ENCODE data around the gene MYO1E. TPM values are rescaled to one million over a fixed set of nuclear protein-coding genes. Genes with fewer than 3 reads are reported as not detected.

MYO1E gene
- total and polyA plus RNA-seq, 4 experiments from 2014 or later, result 2.1 to 4.6 TPM; not detected in 2

DNA sequence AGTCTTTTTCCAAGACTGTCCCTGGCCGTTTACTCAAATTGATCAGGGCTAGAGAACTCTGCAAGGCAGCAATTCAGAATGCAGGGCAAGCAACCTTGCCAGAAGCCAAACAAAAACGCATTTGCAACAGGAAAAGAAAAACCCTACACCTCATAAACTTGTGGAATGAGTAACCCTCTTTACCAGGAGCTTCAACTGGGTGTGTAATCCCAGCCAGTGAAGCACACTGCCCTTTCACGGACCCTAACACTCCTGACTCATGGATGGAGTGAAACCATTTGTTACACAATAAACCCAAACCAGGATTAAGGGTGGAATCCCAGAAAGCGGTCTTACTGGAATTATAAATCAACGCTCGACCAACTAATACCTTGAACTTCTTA, 180.8 kb downstream of the MYO1E start:
- Mint-ChIP-seq H3K4me3 (no peak overlapping the region), H3K27ac (no peak overlapping the region), H3K27me3 (peaks cover 6 to 13% of the 10 kb centered on the region in 2 donors), H3K36me3 (no peaks in the 10 kb centered on the region), H3K4me1 (peaks cover 0 to 2% (median 0%) of the 10 kb centered on the region in 4 donors), H3K9me3 (peaks cover 0 to 9% (median 1%) of the 10 kb centered on the region in 8 donors)
- intact Hi-C loops (cut with micrococcal nuclease), result no loop called here
- Histone ChIP-seq H3K27ac (ENCODE audit: low read depth, low read length) (no peak overlapping the region), H3K4me3 (ENCODE audit: low read length in 2 of 2) (no peak overlapping the region), H3K27me3 (ENCODE audit: insufficient read depth, low read length) (no peaks in the 10 kb centered on the region), H3K4me1 (ENCODE audit: insufficient read depth, low read length) (no peaks in the 10 kb centered on the region), H3K9me3 (ENCODE audit: control insufficient read depth in 1 of 2, low read length in 2 of 2) (no peaks in the 10 kb centered on the region), H3K36me3 (ENCODE audit: insufficient read depth, low read length) (no peaks in the 10 kb centered on the region)
- POLR2A ChIA-PET (ENCODE audit: partially characterized antibody), result no interaction called here
- no peak for DNase-seq
- CTCF ChIA-PET (ENCODE audit: partially characterized antibody), result no interaction called here

- peaks cover 6 to 13% of the 10 kb centered on the region in 2 donors for H3K27me3 Mint-ChIP-seq
- CTCF ChIA-PET (ENCODE audit: partially characterized antibody), result no interaction called here
- POLR2A ChIA-PET (ENCODE audit: partially characterized antibody), result no interaction called here
- H3K27ac Mint-ChIP-seq, result no peak overlapping the region
- peaks cover 0 to 9% (median 1%) of the 10 kb centered on the region in 8 donors for H3K9me3 Mint-ChIP-seq
- no peaks in the 10 kb centered on the region for H3K36me3 Mint-ChIP-seq
- Histone ChIP-seq H3K9me3 (ENCODE audit: control insufficient read depth in 1 of 2, low read length in 2 of 2) (no peaks in the 10 kb centered on the region), H3K27ac (ENCODE audit: low read depth, low read length) (no peak overlapping the region), H3K4me3 (ENCODE audit: low read length in 2 of 2) (no peak overlapping the region), H3K36me3 (ENCODE audit: insufficient read depth, low read length) (no peaks in the 10 kb centered on the region), H3K27me3 (ENCODE audit: insufficient read depth, low read length) (no peaks in the 10 kb centered on the region), H3K4me1 (ENCODE audit: insufficient read depth, low read length) (no peaks in the 10 kb centered on the region)
- intact Hi-C loops (cut with micrococcal nuclease), result no loop called here
- H3K4me1 Mint-ChIP-seq, result peaks cover 0 to 2% (median 0%) of the 10 kb centered on the region in 4 donors
- DNase-seq, result no peak
- no peak overlapping the region for H3K4me3 Mint-ChIP-seq
These were observed 182.4 kb downstream of the MYO1E start for GRCh38 chr15:59190291-59190690.

DNA sequence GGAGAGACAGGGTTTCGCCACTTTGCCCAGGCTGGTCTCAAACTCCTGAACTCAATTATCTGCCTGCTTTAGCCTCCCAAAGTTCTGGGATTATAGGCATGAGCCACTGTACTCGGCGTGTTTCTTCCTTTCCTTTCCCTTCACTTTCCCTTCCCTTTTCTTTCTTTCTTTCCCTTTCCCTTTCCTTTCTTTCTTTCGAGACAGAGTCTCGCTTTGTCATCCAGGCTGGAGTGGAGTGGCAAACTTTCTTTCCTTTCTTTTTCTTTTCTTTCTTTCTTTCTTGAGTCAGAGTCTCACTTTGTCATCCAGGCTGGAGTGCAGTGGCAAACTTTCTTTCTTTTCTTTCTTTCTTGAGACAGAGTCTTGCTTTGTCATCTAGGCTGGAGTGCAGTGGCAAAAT, 183.4 kb downstream of the MYO1E start:
- ChIA-PET CTCF (ENCODE audit: partially characterized antibody) (no interaction called here), POLR2A (ENCODE audit: partially characterized antibody) (no interaction called here)
- Histone ChIP-seq H3K4me1 (ENCODE audit: insufficient read depth, low read length) (no peaks in the 10 kb centered on the region), H3K27me3 (ENCODE audit: insufficient read depth, low read length) (no peaks in the 10 kb centered on the region), H3K4me3 (ENCODE audit: low read length in 2 of 2) (no peak overlapping the region), H3K36me3 (ENCODE audit: insufficient read depth, low read length) (no peaks in the 10 kb centered on the region), H3K27ac (ENCODE audit: low read depth, low read length) (no peak overlapping the region), H3K9me3 (ENCODE audit: control insufficient read depth in 1 of 2, low read length in 2 of 2) (no peaks in the 10 kb centered on the region)
- no peak for DNase-seq
- H3K4me1 Mint-ChIP-seq, result no peaks in the 10 kb centered on the region
- no peak overlapping the region for H3K27ac Mint-ChIP-seq
- intact Hi-C loops (cut with micrococcal nuclease), result no loop called here
- H3K4me3 Mint-ChIP-seq, result no peak overlapping the region
- peaks cover 0 to 9% (median 3%) of the 10 kb centered on the region in 8 donors for H3K9me3 Mint-ChIP-seq
- no peaks in the 10 kb centered on the region for H3K36me3 Mint-ChIP-seq
- peaks cover 6 to 21% of the 10 kb centered on the region in 2 donors for H3K27me3 Mint-ChIP-seq

DNA sequence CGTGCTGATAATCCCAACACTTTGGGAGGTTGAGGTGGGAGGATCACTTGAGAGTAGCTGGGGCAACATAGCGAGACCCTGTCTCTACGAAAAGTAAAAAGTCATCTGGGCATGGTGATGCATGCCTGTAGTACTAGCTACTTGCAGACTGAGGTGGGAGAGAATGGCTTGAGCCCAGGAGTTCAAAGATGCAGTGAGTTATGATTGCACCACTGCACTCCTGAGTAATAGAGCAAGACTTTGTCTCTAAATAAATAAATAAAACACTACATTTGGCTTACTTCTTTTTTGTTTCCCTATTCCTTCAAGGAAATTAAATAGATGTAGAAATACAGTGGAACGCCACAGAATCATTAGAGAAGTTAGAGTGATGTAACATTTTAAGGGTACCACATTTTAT, 186.2 kb downstream of the MYO1E start:
- Histone ChIP-seq H3K27me3 (ENCODE audit: insufficient read depth, low read length) (no peaks in the 10 kb centered on the region), H3K4me3 (ENCODE audit: low read length in 2 of 2) (no peak overlapping the region), H3K9me3 (ENCODE audit: control insufficient read depth in 1 of 2, low read length in 2 of 2) (no peaks in the 10 kb centered on the region), H3K27ac (ENCODE audit: low read depth, low read length) (no peak overlapping the region), H3K4me1 (ENCODE audit: insufficient read depth, low read length) (no peaks in the 10 kb centered on the region), H3K36me3 (ENCODE audit: insufficient read depth, low read length) (no peaks in the 10 kb centered on the region)
- Mint-ChIP-seq H3K36me3 (no peaks in the 10 kb centered on the region), H3K27me3 (peaks cover 6 to 20% of the 10 kb centered on the region in 2 donors), H3K27ac (no peak overlapping the region), H3K4me3 (no peak overlapping the region), H3K4me1 (no peaks in the 10 kb centered on the region), H3K9me3 (peaks cover 0 to 18% (median 7%) of the 10 kb centered on the region in 8 donors)
- ChIA-PET POLR2A (ENCODE audit: partially characterized antibody) (no interaction called here), CTCF (ENCODE audit: partially characterized antibody) (no interaction called here)
- no peak for DNase-seq
- intact Hi-C loops (cut with micrococcal nuclease), result no loop called here

- no peak overlapping the region for H3K4me3 Mint-ChIP-seq
These were observed 186.9 kb downstream of the MYO1E start for GRCh38 chr15:59185725-59186124.

GRCh38 chr15:59180945-59181600, 191.6 kb downstream of the MYO1E start:
- ChIA-PET CTCF (ENCODE audit: partially characterized antibody) (no interaction called here), POLR2A (ENCODE audit: partially characterized antibody) (no interaction called here)
- H3K36me3 Mint-ChIP-seq, result no peaks in the 10 kb centered on the region

More at GRCh38 chr15:59185725-59186124, 186.9 kb downstream of the MYO1E start:
- Histone ChIP-seq H3K27ac (ENCODE audit: low read depth, low read length) (no peak overlapping the region), H3K9me3 (ENCODE audit: control insufficient read depth in 1 of 2, low read length in 2 of 2) (no peaks in the 10 kb centered on the region), H3K4me1 (ENCODE audit: insufficient read depth, low read length) (no peaks in the 10 kb centered on the region), H3K4me3 (ENCODE audit: low read length in 2 of 2) (no peak overlapping the region), H3K36me3 (ENCODE audit: insufficient read depth, low read length) (no peaks in the 10 kb centered on the region), H3K27me3 (ENCODE audit: insufficient read depth, low read length) (no peaks in the 10 kb centered on the region)
- ChIA-PET CTCF (ENCODE audit: partially characterized antibody) (no interaction called here), POLR2A (ENCODE audit: partially characterized antibody) (no interaction called here)
- no peaks in the 10 kb centered on the region for H3K36me3 Mint-ChIP-seq
- H3K27ac Mint-ChIP-seq, result no peak overlapping the region
- no peak for DNase-seq
- H3K9me3 Mint-ChIP-seq, result peaks cover 0 to 22% (median 10%) of the 10 kb centered on the region in 8 donors
- no peaks in the 10 kb centered on the region for H3K4me1 Mint-ChIP-seq
- intact Hi-C loops (cut with micrococcal nuclease), result no loop called here
- H3K27me3 Mint-ChIP-seq, result peaks cover 5 to 20% of the 10 kb centered on the region in 2 donors

DNA sequence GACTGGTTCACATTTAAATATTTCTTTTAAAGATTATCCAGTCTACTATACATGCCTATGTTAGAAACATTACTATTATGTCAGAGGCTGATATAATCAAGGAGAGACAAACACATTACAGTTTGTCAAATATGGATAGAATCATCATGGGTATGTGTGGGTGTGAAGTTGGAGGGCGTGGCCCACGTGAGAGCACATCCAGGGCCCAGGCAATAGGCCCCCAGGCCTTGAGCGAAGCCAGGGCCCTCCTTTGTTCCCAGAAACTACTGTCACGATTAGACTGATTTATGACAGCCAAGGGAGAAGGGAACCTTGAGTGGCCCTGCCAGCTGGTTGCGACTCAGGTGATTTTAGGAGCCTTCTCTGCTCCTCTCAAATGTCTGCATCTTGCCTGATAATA, 193.0 kb downstream of the MYO1E start:
- Histone ChIP-seq H3K4me3 (ENCODE audit: low read length in 2 of 2) (no peak overlapping the region), H3K36me3 (ENCODE audit: insufficient read depth, low read length) (no peaks in the 10 kb centered on the region), H3K27ac (ENCODE audit: low read depth, low read length) (no peak overlapping the region), H3K9me3 (ENCODE audit: control insufficient read depth in 1 of 2, low read length in 2 of 2) (no peaks in the 10 kb centered on the region), H3K27me3 (ENCODE audit: insufficient read depth, low read length) (no peaks in the 10 kb centered on the region), H3K4me1 (ENCODE audit: insufficient read depth, low read length) (no peaks in the 10 kb centered on the region)
- Mint-ChIP-seq H3K4me1 (no peaks in the 10 kb centered on the region), H3K27me3 (peaks cover 1 to 18% of the 10 kb centered on the region in 2 donors), H3K27ac (no peak overlapping the region), H3K9me3 (peaks cover 0 to 22% (median 7%) of the 10 kb centered on the region in 8 donors), H3K4me3 (no peak overlapping the region), H3K36me3 (no peaks in the 10 kb centered on the region)
- CTCF ChIA-PET (ENCODE audit: partially characterized antibody), result interaction anchor here (0.7 kb wide), 1 partner anchor 276 kb away, joined by 3 read pairs; no protein-coding TSS in a partner anchor
- no peak for DNase-seq
- POLR2A ChIA-PET (ENCODE audit: partially characterized antibody), result no interaction called here
- intact Hi-C loops (cut with micrococcal nuclease), result no loop called here

More at GRCh38 chr15:59180945-59181600, 191.6 kb downstream of the MYO1E start:
- no peak overlapping the region for H3K4me3 Mint-ChIP-seq
- Histone ChIP-seq H3K36me3 (ENCODE audit: insufficient read depth, low read length) (no peaks in the 10 kb centered on the region), H3K4me3 (ENCODE audit: low read length in 2 of 2) (no peak overlapping the region), H3K27ac (ENCODE audit: low read depth, low read length) (no peak overlapping the region), H3K27me3 (ENCODE audit: insufficient read depth, low read length) (no peaks in the 10 kb centered on the region), H3K9me3 (ENCODE audit: control insufficient read depth in 1 of 2, low read length in 2 of 2) (no peaks in the 10 kb centered on the region), H3K4me1 (ENCODE audit: insufficient read depth, low read length) (no peaks in the 10 kb centered on the region)
- no peak for DNase-seq
- H3K4me1 Mint-ChIP-seq, result no peaks in the 10 kb centered on the region
- intact Hi-C loops (cut with micrococcal nuclease), result no loop called here
- H3K9me3 Mint-ChIP-seq, result peaks cover 0 to 22% (median 7%) of the 10 kb centered on the region in 8 donors
- no peak overlapping the region for H3K27ac Mint-ChIP-seq
- H3K27me3 Mint-ChIP-seq, result peaks cover 0 to 20% of the 10 kb centered on the region in 2 donors

Data from CD4-positive, alpha-beta memory T cell (primary cell).